Fibroblast of lung (primary cell): Measurements from ENCODE around the gene NLGN4X. TPM values are rescaled to one million over a fixed set of nuclear protein-coding genes. Genes with fewer than 3 reads are reported as not detected.

Experiments
- DNase-seq, 2 donors: peaks; one replicate each; pipeline versions ENCODE4 v3.0.0 to v3.0.0-alpha.2; 2010; ENCODE audit warnings: low read depth in 2 of 2
- H2AFZ ChIP-seq: 2 replicates; pipeline ENCODE4 v1.5.1; 2012; ENCODE audit warnings: low read length, control low read depth, inconsistent platforms
- H3K27ac ChIP-seq: 2 replicates; pipeline ENCODE4 v1.5.1; 2011; ENCODE audit warnings: low read length, control low read depth; ENCODE audit not compliant: insufficient read depth
- H3K27me3 ChIP-seq: 2 replicates; pipeline ENCODE4 v1.5.1; 2011; ENCODE audit warnings: mild to moderate bottlenecking, low read length; ENCODE audit not compliant: control insufficient read depth, insufficient read depth
- H3K36me3 ChIP-seq: 2 replicates; pipeline ENCODE4 v1.5.1; 2011; ENCODE audit warnings: low read length; ENCODE audit not compliant: control insufficient read depth, insufficient read depth
- H3K4me1 ChIP-seq: 2 replicates; pipeline ENCODE4 v1.5.1; 2011; ENCODE audit warnings: low read length; ENCODE audit not compliant: control insufficient read depth, insufficient read depth; ENCODE audit errors: extremely low read depth
- H3K4me2 ChIP-seq: 2 replicates; pipeline ENCODE4 v1.5.1; 2011; ENCODE audit warnings: low read length, control low read depth; ENCODE audit not compliant: insufficient read depth; ENCODE audit errors: extremely low read depth
- H3K4me3 ChIP-seq, 4 experiments: fragments of 200-600 bp in 1 of 4; sonication (generic) in 1 of 4; replicated peaks in 1 of 4; 2 replicates each; pipeline ENCODE4 v1.5.1; 2011 to 2016; ENCODE audit warnings: low read length in 4 of 4, low read depth in 3 of 4, mild to moderate bottlenecking in 3 of 4, control low read depth in 2 of 4, inconsistent platforms in 1 of 4, mixed read lengths in 1 of 4; ENCODE audit not compliant: insufficient read depth in 1 of 4; ENCODE audit errors: control extremely low read depth in 1 of 4
- H3K79me2 ChIP-seq: 2 replicates; pipeline ENCODE4 v1.5.1; 2012; ENCODE audit warnings: mild to moderate bottlenecking, low read length, inconsistent platforms; ENCODE audit not compliant: control insufficient read depth, insufficient read depth
- H3K9ac ChIP-seq: 2 replicates; pipeline ENCODE4 v1.5.1; 2011; ENCODE audit warnings: mild to moderate bottlenecking, low read length, control low read depth; ENCODE audit not compliant: insufficient read depth
- H3K9me3 ChIP-seq: 2 replicates; pipeline ENCODE4 v1.5.1; 2012; ENCODE audit warnings: low read depth, low read length; ENCODE audit not compliant: control insufficient read depth, insufficient read depth
- H4K20me1 ChIP-seq: 2 replicates; pipeline ENCODE4 v1.5.1; 2011; ENCODE audit warnings: low read length; ENCODE audit not compliant: control insufficient read depth, insufficient read depth; ENCODE audit errors: extremely low read depth
- CTCF ChIP-seq, 2 donors: IDR thresholded peaks in 1 of 2; conservative IDR thresholded peaks in 1 of 2; 1 replicate in 1 of 2; 2 replicates in 1 of 2; pipeline ENCODE4 v1.5.1; 2011 to 2012; ENCODE audit warnings: low read length in 2 of 2, control low read depth in 1 of 2, inconsistent platforms in 1 of 2, low read depth in 1 of 2, mild to moderate bottlenecking in 1 of 2
- EZH2 ChIP-seq: IDR thresholded peaks from 2 replicates; pipeline ENCODE4 v1.5.1; 2012; ENCODE audit warnings: low read length, control low read depth, mild to moderate bottlenecking; ENCODE audit errors: missing control alignments
- polyA plus RNA-seq, 2 donors: library from polyadenylated mRNA; depleted of rRNA in 1 of 2; stranded (reverse) in 1 of 2; unstranded in 1 of 2; fragments of >200 nt; gene quantifications; 2 replicates each; pipeline ENCODE4 v1.2.1, GENCODE V29; 2011 to 2012; ENCODE audit warnings: missing spikeins in 1 of 2
- total RNA-seq: library from RNA; depleted of rRNA; stranded (reverse); fragments of >200 nt; gene quantifications from 2 replicates; pipeline ENCODE4 v1.2.1, GENCODE V29; 2014

Gene NLGN4X
- total and polyA plus RNA-seq, 2 donors (not counting 1 experiment from before 2014, with no cell fraction given) = 0.16 TPM; not detected in 1

DNA sequence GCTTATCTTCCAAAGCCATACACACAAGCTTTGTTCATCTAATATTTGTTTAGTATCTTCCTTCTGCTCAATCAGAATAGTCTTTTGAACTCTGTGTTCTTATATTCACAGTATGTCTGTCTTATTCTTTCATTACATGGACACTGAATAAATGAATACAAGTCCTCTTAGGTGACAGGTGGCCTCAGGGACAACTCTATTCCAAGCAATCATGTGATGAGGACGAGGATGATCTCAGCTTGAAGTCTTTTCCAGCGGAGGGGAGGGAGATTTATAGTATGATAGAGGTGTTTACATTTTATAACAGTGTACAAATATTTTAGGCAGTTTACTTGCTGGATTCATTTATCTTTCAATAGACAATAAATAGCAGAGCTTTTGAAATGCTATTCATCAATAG is 300.4 kb downstream of the NLGN4X start:
- Histone ChIP-seq H3K27me3 (no peaks in the 10 kb centered on the region), H3K79me2 (no peaks in the 10 kb centered on the region), H3K9ac (no peak overlapping the region), H3K4me3 (no peak overlapping the region), H3K4me1 (no peaks in the 10 kb centered on the region), H3K36me3 (no peaks in the 10 kb centered on the region), H3K27ac (no peak overlapping the region), H2AFZ (no peak overlapping the region), H3K9me3 (no peaks in the 10 kb centered on the region), H3K4me2 (no peak overlapping the region), H4K20me1 (no peaks in the 10 kb centered on the region)
- TF ChIP-seq EZH2 (no peak), CTCF (conservative IDR thresholded peaks at IDR 0.05 in 1 of 2, IDR thresholded peaks at IDR 0.05 in 1 of 2; ENCODE audit: low read depth in 1 of 2, low read length in 2 of 2) (no peak)
- DNase-seq = no peak

GRCh38 chrX:5916945-5917344 is 311.7 kb downstream of the NLGN4X start:
- no peaks in the 10 kb centered on the region for H3K4me1 ChIP-seq
- H3K4me2 ChIP-seq = no peak overlapping the region
- no peak overlapping the region for H2AFZ ChIP-seq
- no peak overlapping the region for H3K4me3 ChIP-seq
- no peak overlapping the region for H3K9ac ChIP-seq
- no peaks in the 10 kb centered on the region for H3K36me3 ChIP-seq
- no peaks in the 10 kb centered on the region for H3K27me3 ChIP-seq
- no peak for TF ChIP-seq EZH2
- TF ChIP-seq CTCF (conservative IDR thresholded peaks at IDR 0.05 in 1 of 2, IDR thresholded peaks at IDR 0.05 in 1 of 2; ENCODE audit: low read depth in 1 of 2, low read length in 2 of 2) = no peak
- H4K20me1 ChIP-seq = no peaks in the 10 kb centered on the region
- no peaks in the 10 kb centered on the region for H3K79me2 ChIP-seq
- H3K27ac ChIP-seq = no peak overlapping the region
- no peak for DNase-seq
- no peaks in the 10 kb centered on the region for H3K9me3 ChIP-seq

DNA sequence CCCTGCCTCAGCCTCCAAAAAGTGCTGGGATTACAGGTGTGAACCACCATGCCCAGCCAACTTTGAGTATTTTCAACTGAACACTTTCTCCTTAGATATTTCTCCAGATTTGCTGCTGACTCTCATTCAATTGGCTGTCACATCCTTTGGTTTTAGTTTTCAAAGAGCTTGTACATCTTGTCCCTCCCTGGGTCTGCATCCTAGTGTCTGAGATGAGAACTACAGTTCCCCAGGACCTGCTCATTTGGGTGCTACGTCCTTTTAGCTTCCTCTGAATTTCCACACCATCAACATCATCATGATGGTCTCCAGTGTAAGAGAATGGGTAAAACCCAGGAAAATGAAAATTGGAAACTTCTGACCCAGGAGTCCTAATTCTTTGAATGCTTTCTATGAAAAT is 312.9 kb downstream of the NLGN4X start:
- Histone ChIP-seq H2AFZ (no peak overlapping the region), H3K9me3 (no peaks in the 10 kb centered on the region), H3K79me2 (no peaks in the 10 kb centered on the region), H4K20me1 (no peaks in the 10 kb centered on the region), H3K9ac (no peak overlapping the region), H3K27me3 (no peaks in the 10 kb centered on the region), H3K4me2 (no peak overlapping the region), H3K36me3 (no peaks in the 10 kb centered on the region), H3K4me3 (no peak overlapping the region), H3K4me1 (no peaks in the 10 kb centered on the region), H3K27ac (no peak overlapping the region)
- TF ChIP-seq CTCF (conservative IDR thresholded peaks at IDR 0.05 in 1 of 2, IDR thresholded peaks at IDR 0.05 in 1 of 2; ENCODE audit: low read depth in 1 of 2, low read length in 2 of 2) = no peak
- no peak for TF ChIP-seq EZH2
- no peak for DNase-seq
